HG03460 (cell line): ENCODE results near the gene EVA1C.
"Not testable (repeated sequence)": the region's sequence is repeated elsewhere in the genome, so short reads cannot be mapped to it uniquely, and the experiment has no call there.

Experiments
- ATAC-seq: cut with Tn5 transposase; IDR thresholded peaks from one replicate; pipeline ENCODE4 v1.9.1; 2021; ENCODE audit not compliant: unreplicated experiment

Gene EVA1C, protein sequence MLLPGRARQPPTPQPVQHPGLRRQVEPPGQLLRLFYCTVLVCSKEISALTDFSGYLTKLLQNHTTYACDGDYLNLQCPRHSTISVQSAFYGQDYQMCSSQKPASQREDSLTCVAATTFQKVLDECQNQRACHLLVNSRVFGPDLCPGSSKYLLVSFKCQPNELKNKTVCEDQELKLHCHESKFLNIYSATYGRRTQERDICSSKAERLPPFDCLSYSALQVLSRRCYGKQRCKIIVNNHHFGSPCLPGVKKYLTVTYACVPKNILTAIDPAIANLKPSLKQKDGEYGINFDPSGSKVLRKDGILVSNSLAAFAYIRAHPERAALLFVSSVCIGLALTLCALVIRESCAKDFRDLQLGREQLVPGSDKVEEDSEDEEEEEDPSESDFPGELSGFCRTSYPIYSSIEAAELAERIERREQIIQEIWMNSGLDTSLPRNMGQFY

DNA sequence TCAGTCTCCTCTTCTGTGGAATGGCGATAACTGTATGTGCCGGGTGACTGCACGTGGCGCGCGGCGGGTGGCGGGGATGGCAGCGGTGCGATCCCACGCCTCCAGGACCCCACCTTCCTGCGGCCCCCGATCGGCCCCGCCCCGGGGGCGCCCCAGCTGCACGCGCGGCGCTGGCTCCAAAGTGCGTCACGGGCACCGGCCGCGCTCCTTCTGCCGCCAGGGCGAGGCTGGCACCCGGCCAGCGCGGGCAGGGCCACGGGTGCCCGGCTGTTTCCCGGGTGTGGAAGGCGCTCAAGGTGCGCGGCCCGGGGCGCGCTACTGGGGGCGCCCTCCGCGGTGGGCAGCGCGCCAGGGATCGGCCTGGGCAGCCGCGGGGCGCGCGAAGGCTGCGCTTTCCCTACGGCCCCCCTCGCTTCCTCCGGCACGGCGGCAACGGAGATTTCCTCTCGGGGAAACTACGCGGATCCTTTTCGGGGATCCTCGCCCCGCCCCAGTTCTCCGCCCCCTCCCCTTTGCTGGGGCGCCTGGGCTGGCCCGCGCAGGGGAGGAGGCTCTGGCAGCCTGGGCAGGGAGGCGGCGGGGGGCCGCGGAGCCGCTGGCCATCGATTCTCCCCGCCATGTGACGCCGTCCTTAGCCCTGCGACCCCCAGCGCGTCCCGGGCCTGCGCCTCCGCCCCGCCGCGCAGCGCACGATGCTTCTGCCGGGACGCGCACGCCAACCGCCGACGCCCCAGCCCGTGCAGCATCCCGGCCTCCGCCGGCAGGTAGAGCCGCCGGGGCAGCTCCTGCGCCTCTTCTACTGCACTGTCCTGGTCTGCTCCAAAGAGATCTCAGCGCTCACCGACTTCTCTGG is at the start of gene EVA1C:
Gene EVA1C (plus strand): TSS at position 545 of the 853 bp plus-strand sequence. CDS start 148 bp downstream, at position 693.
- ATAC-seq: no peak

DNA sequence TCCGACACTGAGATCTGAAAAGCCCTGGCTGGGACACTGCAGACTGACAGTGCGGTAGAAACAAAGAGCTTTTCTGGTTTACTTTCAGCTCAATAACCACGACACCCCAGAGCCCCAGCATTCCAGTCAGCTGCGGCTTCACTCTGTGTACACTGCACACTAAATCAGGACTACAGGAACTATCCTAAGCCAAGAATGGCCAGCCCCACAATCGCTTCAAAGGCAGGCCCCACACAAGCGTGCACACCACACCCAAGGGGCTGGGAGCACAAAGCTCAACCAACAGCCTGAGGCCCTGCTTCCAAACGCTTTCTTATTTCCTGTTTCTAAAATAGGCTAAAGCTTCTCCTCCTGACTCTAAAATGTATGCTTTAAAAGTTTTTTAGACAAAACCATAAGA is 48.1 kb upstream of the EVA1C start:
- no peak for ATAC-seq

DNA sequence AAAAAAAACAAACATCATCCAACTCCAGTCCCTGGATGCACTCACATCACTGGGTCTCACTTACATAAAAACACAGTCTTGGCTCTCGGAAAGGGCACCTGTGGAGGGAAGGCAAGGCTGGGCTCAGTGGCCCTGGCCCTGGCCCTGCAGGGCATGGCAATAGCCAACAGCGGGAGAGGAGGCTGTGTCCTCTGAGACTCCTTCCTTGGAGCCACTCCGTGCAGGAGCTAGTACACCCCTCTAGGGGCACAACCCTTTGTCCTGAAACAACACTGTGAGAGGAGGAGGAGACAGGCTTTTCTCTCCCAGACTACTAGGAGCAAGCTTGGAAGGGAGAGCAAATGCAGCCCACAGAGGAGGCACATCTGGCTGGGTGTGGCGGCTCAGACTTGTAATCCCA is 47.7 kb upstream of the EVA1C start:
- ATAC-seq: no peak

DNA sequence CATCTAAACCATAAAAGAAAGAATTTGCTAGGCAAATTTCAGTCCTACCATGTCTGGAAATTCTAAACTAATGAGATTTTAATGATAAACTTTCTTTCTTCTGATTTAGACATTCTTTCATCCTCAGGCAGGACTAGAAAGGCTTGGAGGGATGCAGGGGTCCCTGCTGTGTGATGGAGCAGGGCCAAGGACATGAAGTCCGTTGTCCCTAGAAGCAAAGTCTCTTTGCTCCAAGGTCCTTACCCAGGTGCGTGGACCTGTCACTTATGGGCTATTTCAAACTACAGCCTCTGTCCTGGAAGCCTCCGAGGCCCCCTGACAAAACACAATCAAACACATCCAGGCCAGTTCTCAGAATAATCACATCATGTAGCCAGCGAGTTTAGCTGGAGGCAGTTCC is 46.3 kb upstream of the EVA1C start:
- ATAC-seq: no peak

DNA sequence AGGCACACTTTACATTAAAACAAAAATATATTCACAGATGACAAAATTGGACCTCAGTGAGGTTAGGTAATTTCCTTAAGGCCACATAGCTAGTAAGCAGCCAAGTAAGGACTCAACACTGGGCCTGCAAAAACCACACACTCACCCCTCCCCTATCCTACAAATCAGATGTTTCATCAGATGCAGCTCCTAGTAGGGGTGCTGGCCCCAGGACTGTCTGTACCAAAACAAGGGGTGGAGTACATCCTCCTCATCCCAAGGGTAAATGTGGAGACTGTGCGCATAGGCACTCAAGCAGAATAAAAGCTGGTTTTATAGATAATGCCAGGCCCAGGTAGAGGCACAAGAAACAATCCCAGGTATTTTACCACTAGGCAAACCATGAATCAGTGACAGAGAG is 45.3 kb upstream of the EVA1C start:
- ATAC-seq: no peak

DNA sequence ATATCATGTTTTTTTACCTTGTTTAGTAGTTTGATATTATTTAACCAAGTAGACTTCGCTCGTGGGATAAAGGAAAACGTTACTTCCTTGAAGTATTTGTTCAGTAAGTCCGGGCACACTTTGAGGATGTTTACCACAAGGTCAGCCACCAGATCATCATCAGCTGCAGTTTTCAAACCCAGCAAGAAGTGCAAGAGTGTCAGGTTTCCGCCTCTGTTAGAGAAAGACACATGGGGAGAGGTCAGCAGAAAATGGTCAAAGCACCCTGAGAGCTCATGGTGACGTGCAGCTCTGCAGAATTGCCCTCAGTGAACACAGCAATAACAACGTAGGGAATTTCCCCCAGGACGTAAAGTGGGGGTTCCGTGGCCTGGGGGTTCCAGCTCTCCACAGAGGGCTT is 44.1 kb upstream of the EVA1C start:
- ATAC-seq: no peak

DNA sequence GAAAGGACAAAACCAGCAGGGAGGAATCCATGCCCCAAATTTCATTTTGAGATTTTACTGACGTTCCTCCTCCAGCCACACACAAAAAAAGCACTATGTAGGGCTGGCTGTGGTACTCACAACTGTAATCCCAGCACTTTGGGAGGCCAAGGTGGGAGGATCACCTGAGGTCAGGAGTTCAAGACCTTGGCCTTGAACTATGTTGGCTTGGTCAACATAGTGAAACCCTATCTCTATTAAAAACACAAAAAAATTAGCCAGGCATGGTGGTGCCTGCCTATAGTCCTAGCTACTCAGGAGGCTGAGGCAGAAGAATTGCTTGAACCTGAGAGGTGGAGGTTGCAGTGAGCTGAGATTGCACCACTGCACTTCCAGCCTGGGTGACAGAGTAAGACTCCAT is 43.5 kb upstream of the EVA1C start:
- ATAC-seq: not testable (repeated sequence)

DNA sequence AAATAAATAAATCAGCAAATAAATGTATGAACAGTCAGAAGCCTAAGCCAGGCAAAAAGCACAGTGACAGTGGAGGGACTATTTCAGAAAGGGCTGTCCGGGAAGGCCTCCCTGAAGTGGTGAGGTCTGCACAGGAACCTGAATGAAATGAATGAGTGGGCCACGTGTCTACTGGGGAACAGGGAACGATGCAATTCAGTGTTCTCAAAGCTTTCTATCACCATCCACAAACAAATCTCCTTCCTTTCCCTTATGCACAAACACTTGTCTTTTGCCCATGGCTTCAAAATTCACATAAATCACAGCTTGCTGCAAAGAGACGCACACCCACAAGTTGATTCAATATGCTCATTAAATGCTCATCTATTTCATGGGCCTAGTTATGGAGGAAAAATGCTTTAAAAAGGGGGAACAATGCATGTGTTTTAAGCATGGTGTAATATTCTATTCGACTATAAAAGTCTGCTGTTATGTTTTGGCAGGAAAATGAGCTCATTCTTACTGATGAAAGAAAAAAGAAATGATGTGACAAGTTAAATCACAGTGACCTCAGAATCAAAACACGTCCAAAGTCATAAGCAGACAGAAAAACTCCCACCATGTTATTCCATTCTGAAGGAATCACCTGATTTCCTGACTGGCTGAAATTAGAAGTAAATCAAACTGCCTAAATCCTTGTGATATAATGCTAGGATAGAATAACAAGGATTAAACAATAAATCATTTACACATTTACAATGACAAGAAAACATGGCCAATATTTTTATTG is 41.3 kb upstream of the EVA1C start:
- ATAC-seq: no peak

DNA sequence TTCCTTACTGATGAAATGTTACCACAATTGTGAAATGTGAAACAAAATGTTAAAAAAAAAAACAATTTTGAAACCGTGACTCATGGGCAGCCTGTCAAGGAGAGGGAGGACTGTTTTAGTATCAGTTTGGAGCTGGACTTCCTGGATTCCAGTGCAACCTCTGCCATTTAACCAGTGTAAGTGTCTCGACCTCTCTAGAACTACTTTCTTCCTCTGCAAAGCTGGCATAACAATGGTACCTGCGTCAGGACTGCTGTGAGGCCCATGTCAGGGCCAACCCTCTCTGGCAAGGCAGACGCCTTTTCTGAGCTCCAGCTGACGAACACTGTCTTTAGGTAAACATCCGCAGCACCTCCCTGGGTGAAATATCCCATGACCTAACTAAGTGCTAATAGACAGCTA is 40.6 kb upstream of the EVA1C start:
- ATAC-seq: no peak

DNA sequence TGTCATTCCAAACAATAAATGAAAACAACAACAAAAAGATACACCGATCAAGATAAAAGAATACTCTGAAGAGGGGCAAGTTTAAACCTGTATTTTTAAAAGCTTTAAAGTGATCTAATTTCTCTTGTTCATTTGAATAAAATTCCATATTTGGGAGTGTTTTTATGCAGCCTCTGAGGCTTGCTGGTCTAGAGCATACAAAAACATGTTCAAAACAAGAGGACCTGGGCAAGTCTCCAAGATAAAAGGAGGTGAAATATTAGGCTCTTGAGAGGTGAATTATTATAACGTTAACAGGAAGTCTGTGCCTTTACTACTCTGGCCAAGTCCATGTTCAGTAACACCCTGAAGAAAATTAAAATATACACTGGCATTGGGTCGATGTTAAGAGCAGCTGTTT is 39.8 kb upstream of the EVA1C start:
- ATAC-seq: no peak

DNA sequence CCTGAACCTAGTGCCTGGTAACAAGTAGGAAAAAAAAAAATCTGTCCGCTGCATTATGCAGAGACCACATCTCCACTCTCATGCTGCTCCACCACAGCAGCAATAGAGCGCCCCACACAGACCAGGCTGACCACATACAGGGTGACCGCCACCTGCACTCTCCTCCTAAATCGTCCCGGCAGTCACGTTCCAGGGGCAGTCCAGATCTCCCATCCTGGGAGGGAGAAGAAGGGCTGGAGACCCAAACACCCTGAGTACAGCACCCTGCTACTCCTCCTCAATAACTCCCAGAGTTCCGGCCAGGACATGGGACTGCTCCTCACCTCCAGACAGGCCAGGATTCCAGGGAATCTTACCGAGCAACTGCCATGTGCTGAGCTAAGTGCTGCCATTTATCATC is 35.0 kb upstream of the EVA1C start:
- no peak for ATAC-seq

DNA sequence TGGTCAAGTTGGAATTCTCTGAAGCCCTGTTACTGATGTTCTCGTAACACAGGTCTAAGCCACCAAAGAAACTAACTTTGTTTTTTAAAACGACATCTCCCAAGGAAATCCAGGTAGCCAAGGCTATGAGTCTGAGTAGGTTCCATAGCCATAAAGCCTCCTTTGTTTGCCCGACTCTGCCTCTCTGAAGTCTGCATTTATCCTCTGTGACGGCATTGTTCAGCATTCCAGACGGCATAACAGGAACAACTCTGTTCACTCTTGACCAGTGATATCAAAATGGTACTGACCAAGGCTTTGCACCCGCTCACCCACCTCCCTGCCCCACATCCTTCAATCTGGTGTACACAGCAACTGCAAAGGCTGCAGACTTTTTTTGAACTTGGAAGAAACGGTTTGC is 34.5 kb upstream of the EVA1C start:
- no peak for ATAC-seq

DNA sequence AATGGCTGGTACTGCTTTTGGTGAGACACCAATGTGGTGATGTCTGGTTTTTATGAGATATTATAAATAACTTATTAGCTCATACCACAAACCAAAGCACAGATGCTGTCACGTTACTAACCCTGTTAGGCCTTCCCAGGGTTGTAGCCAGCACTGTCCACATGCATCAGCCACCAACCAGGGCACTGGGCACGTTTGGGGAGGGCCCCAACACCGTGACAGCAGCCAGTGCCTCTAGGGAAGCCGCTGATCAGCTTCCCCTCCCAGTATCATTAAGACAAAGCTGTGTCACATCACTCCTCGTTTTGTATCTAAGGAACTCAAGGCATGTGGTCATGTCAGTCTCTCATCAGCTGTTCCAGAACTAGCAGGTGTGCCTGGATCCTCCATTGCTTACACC is 33.5 kb upstream of the EVA1C start:
- ATAC-seq: no peak

DNA sequence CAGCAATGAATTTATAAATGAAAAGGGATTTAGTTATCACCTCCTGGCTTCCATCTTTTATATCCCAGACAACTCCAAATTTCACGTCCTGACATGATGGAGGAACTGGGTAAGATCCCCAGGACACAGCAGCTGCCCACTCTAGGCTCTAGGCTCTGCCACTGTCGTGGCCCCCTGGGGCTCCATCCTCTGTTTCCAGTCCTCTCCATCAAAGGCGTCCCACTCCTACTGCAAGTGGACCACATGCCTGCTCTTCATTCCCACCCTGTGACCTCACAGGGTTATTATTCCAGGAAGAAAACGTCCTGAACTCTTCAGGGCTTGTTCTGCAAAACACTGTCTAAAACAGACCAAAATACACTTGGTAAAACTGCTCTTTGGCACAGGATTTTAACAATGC is 31.6 kb upstream of the EVA1C start:
- ATAC-seq: no peak

DNA sequence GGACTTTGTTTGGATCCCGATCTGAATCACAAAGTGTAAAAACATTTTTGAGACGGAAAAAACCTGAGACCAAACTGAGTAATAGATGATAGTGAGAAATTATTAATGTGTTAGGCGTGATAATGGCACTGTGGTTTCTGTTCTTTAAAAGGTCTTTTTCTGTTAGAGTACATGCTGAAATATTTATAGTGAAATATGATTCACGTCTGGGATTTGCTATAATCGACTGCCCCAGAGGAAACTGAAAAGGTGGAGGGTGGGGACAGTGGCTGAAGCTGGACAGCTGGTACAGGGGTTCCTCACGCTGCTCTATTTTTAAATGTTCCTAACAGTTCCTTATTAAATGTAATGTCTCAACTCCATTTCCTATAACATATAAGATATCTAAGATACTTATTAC is 30.9 kb upstream of the EVA1C start:
- no peak for ATAC-seq

DNA sequence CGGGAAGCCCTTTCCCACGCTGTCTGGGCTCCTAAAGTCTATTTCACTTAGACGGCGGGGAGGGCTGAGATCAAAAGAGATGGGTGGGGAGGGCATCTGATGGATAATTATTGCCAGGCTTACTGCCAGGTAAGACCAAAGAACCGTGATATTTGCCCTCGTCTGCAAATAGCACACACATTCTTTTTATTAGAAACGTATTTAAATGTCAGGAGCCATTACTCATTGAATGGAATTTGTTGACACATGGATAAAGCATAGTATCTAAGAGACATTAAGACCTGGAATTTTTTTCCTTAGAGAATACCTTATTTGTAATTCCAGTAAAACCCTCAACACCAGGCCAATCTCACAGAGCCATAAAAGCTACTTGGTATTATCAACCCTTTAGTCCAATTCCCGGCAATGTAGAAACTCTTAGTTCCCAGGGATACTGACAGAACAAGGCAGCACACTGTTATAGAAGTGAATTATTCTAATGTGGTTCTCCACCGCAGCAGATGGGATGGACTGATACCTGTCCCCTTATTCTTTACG is 30.3 kb upstream of the EVA1C start:
- no peak for ATAC-seq

DNA sequence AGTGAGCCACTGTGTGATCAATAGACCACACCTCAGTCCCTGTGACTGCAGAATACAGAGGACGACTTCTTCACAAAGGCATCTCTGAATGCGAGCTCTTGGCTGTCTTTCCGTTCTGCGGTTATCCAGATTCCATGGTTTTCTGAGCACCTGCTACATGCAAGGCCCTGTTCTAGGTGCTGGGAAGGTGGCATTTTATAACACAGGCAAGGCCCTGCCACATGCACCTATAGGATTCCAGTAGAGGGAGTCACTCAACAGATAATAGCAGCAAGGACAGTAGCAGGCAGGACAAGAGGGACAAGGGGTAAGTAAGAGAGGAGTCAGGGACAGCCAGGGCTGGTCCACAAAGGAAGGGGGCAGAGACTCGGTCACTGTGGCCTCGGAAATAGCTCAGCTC is 28.7 kb upstream of the EVA1C start:
- ATAC-seq: no peak

DNA sequence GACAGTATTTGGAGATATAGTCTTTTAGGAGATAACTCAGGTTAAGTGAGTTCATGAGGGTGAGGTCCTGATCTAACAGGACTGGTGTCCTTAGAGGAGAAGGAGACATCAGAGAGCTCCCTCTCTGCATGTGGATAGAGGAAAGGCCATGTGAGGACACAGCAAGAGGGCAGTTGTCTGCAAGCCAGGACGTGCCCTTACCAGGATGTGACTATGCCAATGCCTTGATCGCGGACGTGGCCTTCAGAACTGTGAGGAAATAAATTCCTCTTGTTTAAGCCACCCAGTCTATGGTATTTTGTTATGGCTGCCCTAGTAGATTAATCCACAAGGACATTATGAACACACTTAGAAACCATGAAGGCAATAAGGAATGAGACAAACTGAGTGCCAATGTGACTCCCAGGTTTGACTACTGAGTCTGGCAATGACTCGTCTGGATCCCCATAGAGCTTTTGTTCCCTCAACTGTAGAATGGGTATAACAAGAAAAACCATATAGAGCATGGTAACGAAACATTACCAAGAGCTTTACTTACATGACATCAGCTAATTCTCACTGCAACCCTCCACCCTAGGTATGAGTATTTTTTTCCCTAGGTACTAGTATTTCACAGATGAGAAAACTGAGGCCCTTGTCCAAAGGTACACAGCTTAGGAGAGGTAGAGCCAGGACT is 26.2 kb upstream of the EVA1C start:
- no peak for ATAC-seq

DNA sequence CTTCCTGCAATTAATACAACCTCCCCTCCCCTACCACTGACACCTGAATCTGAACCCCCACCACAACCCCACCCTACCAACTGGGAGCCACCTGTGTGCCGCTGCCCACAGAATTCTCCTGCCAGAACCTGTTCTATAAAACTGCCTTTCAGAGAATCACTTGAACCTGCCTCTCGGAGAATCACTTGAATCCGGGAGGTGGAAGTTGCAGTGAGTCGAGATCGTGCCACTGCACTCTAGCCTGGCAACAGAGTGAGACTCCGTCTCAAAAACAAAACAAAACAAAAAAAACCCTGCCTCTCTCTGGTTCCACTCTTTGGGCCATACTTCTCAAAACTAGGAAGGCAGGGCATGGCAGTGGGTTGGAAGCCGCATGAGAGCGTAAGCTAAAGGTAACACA is 25.4 kb upstream of the EVA1C start:
- ATAC-seq: no peak

DNA sequence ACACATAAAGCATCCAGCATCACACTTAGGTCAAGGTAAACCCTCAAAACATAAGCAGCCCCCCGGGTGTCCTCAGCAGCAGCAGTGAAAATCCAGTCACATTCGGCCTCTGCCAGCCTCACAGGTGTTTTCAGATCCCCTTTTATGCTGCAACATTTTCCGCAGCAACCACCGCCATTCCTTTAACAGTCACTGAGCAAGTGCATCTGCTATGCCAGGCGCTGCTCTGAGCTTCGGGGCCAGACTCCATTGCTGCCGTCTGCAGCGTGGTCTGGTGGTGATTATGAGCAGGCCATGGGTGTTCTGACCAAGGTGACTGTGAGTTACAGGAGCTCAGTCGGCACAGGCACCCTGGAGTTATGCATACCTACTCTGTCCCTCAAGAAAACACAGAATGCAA is 24.2 kb upstream of the EVA1C start:
- ATAC-seq: no peak
